Naive thymus-derived CD4-positive, alpha-beta T cell (primary cell): ENCODE results near the gene TIMM17B. TPM values are rescaled to one million over a fixed set of nuclear protein-coding genes. Genes with fewer than 3 reads are reported as not detected.

Experiments
- ATAC-seq: fragments of 150-1000 bp; cut with Tn5 transposase; 2 replicates; pipeline ENCODE4 v1.10.0; 2021; ENCODE audit warnings: mild to moderate bottlenecking, moderate library complexity
- CTCF ChIA-PET: fragments of 350-600 bp; sonication (Branson Sonifier 250); formaldehyde crosslinking; loops from one replicate; lab custom pipeline; 2021; ENCODE audit warnings: antibody characterized with exemption; lab: Charles Lee
- POLR2A ChIA-PET: fragments of 350-600 bp; sonication (Branson Sonifier 250); formaldehyde crosslinking; loops from one replicate; lab custom pipeline; 2021; ENCODE audit warnings: antibody characterized with exemption, inconsistent platforms; lab: Charles Lee
- DNase-seq, 9 donors: peaks; one replicate each; pipeline versions ENCODE4 v3.0.0 to v3.0.0-alpha.2; 2020 to 2022; ENCODE audit warnings: mixed read lengths in 1 of 9
- H3K27ac ChIP-seq: one replicate; pipeline ENCODE4 v1.7.0; 2013; ENCODE audit warnings: mild to moderate bottlenecking, low read depth, low read length, moderate library complexity
- H3K27me3 ChIP-seq, 2 donors: one replicate each; pipeline ENCODE4 v1.7.0; 2013; ENCODE audit warnings: low read length in 2 of 2, mild to moderate bottlenecking in 2 of 2, moderate library complexity in 2 of 2; ENCODE audit not compliant: control insufficient read depth in 2 of 2, insufficient read depth in 2 of 2
- H3K36me3 ChIP-seq, 3 experiments: 1 replicate in 2 of 3; 2 replicates in 1 of 3; pipeline ENCODE4 v1.7.0; 2013; ENCODE audit warnings: low read length in 3 of 3, mild to moderate bottlenecking in 3 of 3, moderate library complexity in 1 of 3; ENCODE audit not compliant: insufficient read depth in 3 of 3, control insufficient read depth in 2 of 3
- H3K4me1 ChIP-seq, 2 donors: one replicate each; pipeline ENCODE4 v1.7.0; 2013; ENCODE audit warnings: low read length in 2 of 2, mild to moderate bottlenecking in 2 of 2, moderate library complexity in 1 of 2; ENCODE audit not compliant: control insufficient read depth in 2 of 2, insufficient read depth in 2 of 2
- H3K4me3 ChIP-seq: 2 replicates; pipeline ENCODE4 v1.7.0; 2013; ENCODE audit warnings: mild to moderate bottlenecking, low read length
- H3K9me3 ChIP-seq, 3 experiments: 1 replicate in 2 of 3; 2 replicates in 1 of 3; pipeline ENCODE4 v1.7.0; 2013; ENCODE audit warnings: low read length in 3 of 3; ENCODE audit not compliant: control insufficient read depth in 2 of 3
- H3K27ac Mint-ChIP-seq, 9 donors: one replicate each; pipeline ENCODE4 v1.8.0; 2020 to 2022; ENCODE audit warnings: mixed read lengths in 9 of 9, mild to moderate bottlenecking in 8 of 9, moderate library complexity in 5 of 9, inconsistent platforms in 2 of 9
- H3K27me3 Mint-ChIP-seq, 5 donors: one replicate each; pipeline ENCODE4 v1.8.0; 2021 to 2022; ENCODE audit warnings: mixed read lengths in 5 of 5, mild to moderate bottlenecking in 1 of 5
- H3K36me3 Mint-ChIP-seq, 5 donors: one replicate each; pipeline ENCODE4 v1.8.0; 2020 to 2022; ENCODE audit warnings: mixed read lengths in 5 of 5, mild to moderate bottlenecking in 3 of 5, inconsistent platforms in 1 of 5
- H3K4me1 Mint-ChIP-seq, 7 donors: one replicate each; pipeline ENCODE4 v1.8.0; 2020 to 2022; ENCODE audit warnings: mixed read lengths in 7 of 7, mild to moderate bottlenecking in 3 of 7, inconsistent platforms in 1 of 7
- H3K4me3 Mint-ChIP-seq, 10 donors: one replicate each; pipeline ENCODE4 v1.8.0; 2020 to 2022; ENCODE audit warnings: mild to moderate bottlenecking in 10 of 10, mixed read lengths in 10 of 10, moderate library complexity in 6 of 10, inconsistent platforms in 2 of 10
- H3K9me3 Mint-ChIP-seq, 11 donors: one replicate each; pipeline ENCODE4 v1.8.0; 2020 to 2022; ENCODE audit warnings: mixed read lengths in 11 of 11, mild to moderate bottlenecking in 4 of 11, inconsistent platforms in 1 of 11, moderate library complexity in 1 of 11
- intact Hi-C, 2 donors: fragments of 100-400 bp; cut with micrococcal nuclease; formaldehyde crosslinking; loops; one replicate each; pipeline ENCODE4 v1.15.1; 2023
- polyA plus RNA-seq, 2 donors: library from polyadenylated mRNA; unstranded; fragments of 300-500 nt; fragmentation: Illumina TruSeq; gene quantifications; one replicate each; pipeline ENCODE4 v1.2.3, GENCODE V29; 2021
- total RNA-seq, 6 experiments: library from RNA in 5 of 6; stranded (reverse) in 5 of 6; gene quantifications; 1 replicate in 5 of 6; 2 replicates in 1 of 6; pipeline ENCODE4 v1.2.3 and lab custom pipeline; 2021 to 2026

TIMM17B gene
- total and polyA plus RNA-seq, 7 experiments from 2014 or later, result 41.1 to 57.0 (median 45.1) TPM

- peak in 8 of 9 donors; percentile 59 to 87 (median 76) for DNase-seq
- ChIA-PET POLR2A (interaction anchor here (0.6 to 12.3 kb wide), 11 partner anchors 11 to 1571 kb away, joined by 3 to 432 read pairs (median 11); partner anchors contain the start of genes HDAC6, OTUD5, PIM2 and PQBP1), CTCF (interaction anchor here (0.7 to 2.0 kb wide), 4 partner anchors 20 to 291 kb away, joined by 3 to 6 read pairs (median 4); partner anchors contain the start of gene PIM2)
- peaks cover 0 to 4% (median 0%) of the 10 kb centered on the region in 11 donors for H3K9me3 Mint-ChIP-seq
- no peaks in the 10 kb centered on the region for H3K9me3 ChIP-seq
- intact Hi-C loops, result loop anchor here (5.0 kb wide), 3 partner anchors 137 to 342 kb away; partner anchors contain the start of genes HDAC6 (in 1 of the 2) and WDR13 (in 1 of the 2)
- no peaks in the 10 kb centered on the region for H3K27me3 ChIP-seq
- H3K4me1 Mint-ChIP-seq, result peaks cover 42 to 98% (median 88%) of the 10 kb centered on the region in 7 donors
- H3K36me3 Mint-ChIP-seq, result peaks cover 0 to 51% (median 16%) of the 10 kb centered on the region in 5 donors
- peak overlapping the region; percentile 96 to 99 (median 99) for H3K27ac Mint-ChIP-seq
- H3K4me3 Mint-ChIP-seq, result peak overlapping the region; percentile 78 to 96 (median 88)
- ATAC-seq, result peak; percentile 67
- peak overlapping the region; percentile 55 for H3K4me3 ChIP-seq
- H3K4me1 ChIP-seq, result peaks cover 78% of the 10 kb centered on the region in 2 donors
- H3K27me3 Mint-ChIP-seq, result peaks cover 0 to 3% (median 0%) of the 10 kb centered on the region in 5 donors
- peak overlapping the region; percentile 97 for H3K27ac ChIP-seq
- H3K36me3 ChIP-seq, result peaks cover 0 to 7% (median 0%) of the 10 kb centered on the region in 3 experiments
Measured at GRCh38 chrX:48938721-48939425, 41.3 kb upstream of the TIMM17B start.

GRCh38 chrX:48937054-48937907 is 39.7 kb upstream of the TIMM17B start:
- peak overlapping the region; percentile 70 for H3K4me3 ChIP-seq
- ChIA-PET POLR2A (interaction anchor here (0.7 to 12.3 kb wide), 13 partner anchors 9 to 306 kb away, joined by 3 to 432 read pairs (median 8); partner anchors contain the start of genes HDAC6, OTUD5, PIM2 and PQBP1), CTCF (interaction anchor here (0.6 to 3.0 kb wide), 13 partner anchors 9 to 289 kb away, joined by 3 to 14 read pairs (median 7); partner anchors contain the start of genes PQBP1, SLC35A2 and TIMM17B)
- H3K27me3 ChIP-seq, result no peaks in the 10 kb centered on the region
- H3K27ac ChIP-seq, result peak overlapping the region; percentile 97
- Mint-ChIP-seq H3K9me3 (peaks cover 0 to 4% (median 0%) of the 10 kb centered on the region in 11 donors), H3K27ac (peak overlapping the region; percentile 96 to 99 (median 99)), H3K27me3 (peaks cover 0 to 3% (median 0%) of the 10 kb centered on the region in 5 donors), H3K4me3 (peak overlapping the region; percentile 78 to 96 (median 88)), H3K36me3 (peaks cover 0 to 52% (median 25%) of the 10 kb centered on the region in 5 donors), H3K4me1 (peaks cover 36 to 91% (median 80%) of the 10 kb centered on the region in 7 donors)
- H3K9me3 ChIP-seq, result no peaks in the 10 kb centered on the region
- intact Hi-C loops, result loop anchor here (1.0 to 5.0 kb wide), 11 partner anchors 8 to 340 kb away; partner anchors contain the start of genes PIM2 (in 2 of the 2), PQBP1 (in 2 of the 2), TIMM17B (in 2 of the 2) and HDAC6 (in 1 of the 2)
- H3K36me3 ChIP-seq, result peaks cover 0 to 8% (median 5%) of the 10 kb centered on the region in 3 experiments
- peak; percentile 59 to 96 (median 92) for DNase-seq
- peak; percentile 75 for ATAC-seq
- H3K4me1 ChIP-seq, result peaks cover 69 to 80% of the 10 kb centered on the region in 2 donors

- intact Hi-C loops, result loop anchor here (1.0 to 5.0 kb wide), 11 partner anchors 9 to 339 kb away; partner anchors contain the start of genes PIM2 (in 2 of the 2), PQBP1 (in 2 of the 2), TIMM17B (in 2 of the 2) and HDAC6 (in 1 of the 2)
- no peaks in the 10 kb centered on the region for H3K9me3 ChIP-seq
- peak overlapping the region; percentile 70 for H3K4me3 ChIP-seq
- peaks cover 0 to 3% (median 0%) of the 10 kb centered on the region in 5 donors for H3K27me3 Mint-ChIP-seq
- peaks cover 63 to 73% of the 10 kb centered on the region in 2 donors for H3K4me1 ChIP-seq
- H3K27ac ChIP-seq, result peak overlapping the region; percentile 97
- no peaks in the 10 kb centered on the region for H3K27me3 ChIP-seq
- ChIA-PET CTCF (interaction anchor here (0.6 to 3.0 kb wide), 11 partner anchors 9 to 288 kb away, joined by 3 to 14 read pairs (median 7); partner anchors contain the start of gene SLC35A2), POLR2A (interaction anchor here (1.0 to 12.3 kb wide), 11 partner anchors 8 to 218 kb away, joined by 4 to 432 read pairs (median 11); partner anchors contain the start of genes HDAC6, OTUD5, PIM2 and PQBP1)
- peaks cover 30 to 84% (median 72%) of the 10 kb centered on the region in 7 donors for H3K4me1 Mint-ChIP-seq
- H3K36me3 ChIP-seq, result peaks cover 0 to 8% (median 5%) of the 10 kb centered on the region in 3 experiments
- H3K27ac Mint-ChIP-seq, result peak overlapping the region; percentile 96 to 99 (median 99)
- peaks cover 0 to 4% (median 0%) of the 10 kb centered on the region in 11 donors for H3K9me3 Mint-ChIP-seq
- peak overlapping the region; percentile 78 to 96 (median 88) for H3K4me3 Mint-ChIP-seq
- ATAC-seq (no peak), DNase-seq (no peak)
- H3K36me3 Mint-ChIP-seq, result peaks cover 0 to 46% (median 25%) of the 10 kb centered on the region in 5 donors
Measured at GRCh38 chrX:48936429-48937053, 39.0 kb upstream of the TIMM17B start.

GRCh38 chrX:48935301-48935670 is 37.7 kb upstream of the TIMM17B start:
- Mint-ChIP-seq H3K4me3 (peak overlapping the region in 9 of 10 donors; percentile 6 to 96 (median 59)), H3K27me3 (peaks cover 0 to 3% (median 0%) of the 10 kb centered on the region in 5 donors), H3K27ac (peak overlapping the region; percentile 80 to 99 (median 98)), H3K36me3 (peaks cover 0 to 44% (median 28%) of the 10 kb centered on the region in 5 donors), H3K4me1 (peaks cover 28 to 77% (median 65%) of the 10 kb centered on the region in 7 donors), H3K9me3 (peaks cover 0 to 4% (median 0%) of the 10 kb centered on the region in 11 donors)
- POLR2A ChIA-PET, result interaction anchor here (1.0 to 3.7 kb wide), 3 partner anchors 13 to 16 kb away, joined by 4 to 18 read pairs (median 11); no protein-coding TSS in a partner anchor
- intact Hi-C loops, result loop anchor here (5.0 kb wide), 3 partner anchors 133 to 338 kb away; partner anchors contain the start of genes HDAC6 (in 1 of the 2) and WDR13 (in 1 of the 2)
- H3K36me3 ChIP-seq, result peaks cover 0 to 12% (median 8%) of the 10 kb centered on the region in 3 experiments
- no peaks in the 10 kb centered on the region for H3K27me3 ChIP-seq
- no peak overlapping the region for H3K4me3 ChIP-seq
- CTCF ChIA-PET, result no interaction called here
- peak overlapping the region; percentile 78 for H3K27ac ChIP-seq
- DNase-seq (no peak), ATAC-seq (no peak)
- H3K9me3 ChIP-seq, result no peaks in the 10 kb centered on the region
- H3K4me1 ChIP-seq, result peaks cover 53 to 62% of the 10 kb centered on the region in 2 donors

GRCh38 chrX:48934581-48935300 is 37.2 kb upstream of the TIMM17B start:
- intact Hi-C loops, result loop anchor here (5.0 kb wide), 3 partner anchors 132 to 337 kb away; partner anchors contain the start of genes HDAC6 (in 1 of the 2) and WDR13 (in 1 of the 2)
- peaks cover 0 to 3% (median 0%) of the 10 kb centered on the region in 5 donors for H3K27me3 Mint-ChIP-seq
- H3K4me3 Mint-ChIP-seq, result peak overlapping the region; percentile 50 to 96 (median 64)
- no peaks in the 10 kb centered on the region for H3K27me3 ChIP-seq
- H3K4me1 ChIP-seq, result peaks cover 48 to 56% of the 10 kb centered on the region in 2 donors
- POLR2A ChIA-PET, result interaction anchor here (0.7 to 3.7 kb wide), 4 partner anchors 12 to 17 kb away, joined by 4 to 18 read pairs (median 8); no protein-coding TSS in a partner anchor
- peak in 8 of 9 donors; percentile 29 to 79 (median 70) for DNase-seq
- peaks cover 28 to 72% (median 62%) of the 10 kb centered on the region in 7 donors for H3K4me1 Mint-ChIP-seq
- peaks cover 0 to 15% (median 8%) of the 10 kb centered on the region in 3 experiments for H3K36me3 ChIP-seq
- H3K9me3 Mint-ChIP-seq, result peaks cover 0 to 4% (median 0%) of the 10 kb centered on the region in 11 donors
- H3K27ac Mint-ChIP-seq, result peak overlapping the region; percentile 80 to 99 (median 98)
- no peak overlapping the region for H3K4me3 ChIP-seq
- peak overlapping the region; percentile 78 for H3K27ac ChIP-seq
- ATAC-seq, result peak; percentile 20
- CTCF ChIA-PET, result no interaction called here
- peaks cover 0 to 45% (median 29%) of the 10 kb centered on the region in 5 donors for H3K36me3 Mint-ChIP-seq
- no peaks in the 10 kb centered on the region for H3K9me3 ChIP-seq
